ENCODE measurements around the gene YBEY. TPM values are rescaled to one million over a fixed set of nuclear protein-coding genes. Genes with fewer than 3 reads are reported as not detected.

The YBEY gene
- total and polyA plus RNA-seq, 2 donors (not counting 1 experiment from before 2014, with no cell fraction given), result 15.9 to 18.6 TPM

DNA sequence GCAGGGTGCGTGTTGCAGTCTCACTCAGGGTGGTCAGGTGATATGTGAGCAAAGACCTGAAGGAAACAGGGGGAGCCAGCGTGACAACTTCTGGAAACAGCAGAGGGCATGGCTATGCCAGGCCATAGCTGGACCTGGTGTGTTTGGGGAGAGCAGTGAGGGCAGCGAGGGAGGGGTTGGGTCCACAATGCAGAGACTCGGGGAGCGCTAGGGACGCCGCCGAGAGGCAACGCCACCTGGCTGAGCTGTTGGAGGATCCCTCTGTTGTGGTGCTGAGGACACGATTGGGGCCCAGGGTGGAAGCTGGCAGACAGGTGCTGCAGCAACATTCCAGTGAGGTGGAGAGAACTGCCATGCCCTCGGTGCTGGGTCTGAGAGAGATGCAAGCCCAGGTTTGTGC lies 31.0 kb upstream of the YBEY start:
- H3K4me3 ChIP-seq (replicated peaks in 1 of 4; ENCODE audit: control extremely low read depth in 1 of 4, insufficient read depth in 1 of 4, low read depth in 3 of 4, low read length in 4 of 4), result no peak overlapping the region
- no peaks in the 10 kb centered on the region for H3K27me3 ChIP-seq (ENCODE audit: control insufficient read depth, insufficient read depth, low read length)
- no peaks in the 10 kb centered on the region for H4K20me1 ChIP-seq (ENCODE audit: control insufficient read depth, extremely low read depth, insufficient read depth, low read length)
- peaks cover 37% of the 10 kb centered on the region for H3K36me3 ChIP-seq (ENCODE audit: control insufficient read depth, insufficient read depth, low read length)
- no peak overlapping the region for H2AFZ ChIP-seq (ENCODE audit: low read length)
- H3K9me3 ChIP-seq (ENCODE audit: control insufficient read depth, insufficient read depth, low read depth, low read length), result no peaks in the 10 kb centered on the region
- no peak overlapping the region for H3K9ac ChIP-seq (ENCODE audit: insufficient read depth, low read length)
- DNase-seq (ENCODE audit: low read depth in 2 of 2), result no peak
- H3K4me1 ChIP-seq (ENCODE audit: control insufficient read depth, extremely low read depth, insufficient read depth, low read length), result no peaks in the 10 kb centered on the region
- no peak overlapping the region for H3K4me2 ChIP-seq (ENCODE audit: extremely low read depth, insufficient read depth, low read length)
- no peak for TF ChIP-seq EZH2 (IDR thresholded peaks at IDR 0.05; ENCODE audit: low read length, missing control alignments)
- TF ChIP-seq, protein P1, sequence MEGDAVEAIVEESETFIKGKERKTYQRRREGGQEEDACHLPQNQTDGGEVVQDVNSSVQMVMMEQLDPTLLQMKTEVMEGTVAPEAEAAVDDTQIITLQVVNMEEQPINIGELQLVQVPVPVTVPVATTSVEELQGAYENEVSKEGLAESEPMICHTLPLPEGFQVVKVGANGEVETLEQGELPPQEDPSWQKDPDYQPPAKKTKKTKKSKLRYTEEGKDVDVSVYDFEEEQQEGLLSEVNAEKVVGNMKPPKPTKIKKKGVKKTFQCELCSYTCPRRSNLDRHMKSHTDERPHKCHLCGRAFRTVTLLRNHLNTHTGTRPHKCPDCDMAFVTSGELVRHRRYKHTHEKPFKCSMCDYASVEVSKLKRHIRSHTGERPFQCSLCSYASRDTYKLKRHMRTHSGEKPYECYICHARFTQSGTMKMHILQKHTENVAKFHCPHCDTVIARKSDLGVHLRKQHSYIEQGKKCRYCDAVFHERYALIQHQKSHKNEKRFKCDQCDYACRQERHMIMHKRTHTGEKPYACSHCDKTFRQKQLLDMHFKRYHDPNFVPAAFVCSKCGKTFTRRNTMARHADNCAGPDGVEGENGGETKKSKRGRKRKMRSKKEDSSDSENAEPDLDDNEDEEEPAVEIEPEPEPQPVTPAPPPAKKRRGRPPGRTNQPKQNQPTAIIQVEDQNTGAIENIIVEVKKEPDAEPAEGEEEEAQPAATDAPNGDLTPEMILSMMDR (conservative IDR thresholded peaks at IDR 0.05 in 1 of 2, IDR thresholded peaks at IDR 0.05 in 1 of 2; ENCODE audit: low read depth in 1 of 2, low read length in 2 of 2), result no peak
- H3K79me2 ChIP-seq (ENCODE audit: control insufficient read depth, insufficient read depth, low read length), result no peaks in the 10 kb centered on the region
- no peak overlapping the region for H3K27ac ChIP-seq (ENCODE audit: insufficient read depth, low read length)

DNA sequence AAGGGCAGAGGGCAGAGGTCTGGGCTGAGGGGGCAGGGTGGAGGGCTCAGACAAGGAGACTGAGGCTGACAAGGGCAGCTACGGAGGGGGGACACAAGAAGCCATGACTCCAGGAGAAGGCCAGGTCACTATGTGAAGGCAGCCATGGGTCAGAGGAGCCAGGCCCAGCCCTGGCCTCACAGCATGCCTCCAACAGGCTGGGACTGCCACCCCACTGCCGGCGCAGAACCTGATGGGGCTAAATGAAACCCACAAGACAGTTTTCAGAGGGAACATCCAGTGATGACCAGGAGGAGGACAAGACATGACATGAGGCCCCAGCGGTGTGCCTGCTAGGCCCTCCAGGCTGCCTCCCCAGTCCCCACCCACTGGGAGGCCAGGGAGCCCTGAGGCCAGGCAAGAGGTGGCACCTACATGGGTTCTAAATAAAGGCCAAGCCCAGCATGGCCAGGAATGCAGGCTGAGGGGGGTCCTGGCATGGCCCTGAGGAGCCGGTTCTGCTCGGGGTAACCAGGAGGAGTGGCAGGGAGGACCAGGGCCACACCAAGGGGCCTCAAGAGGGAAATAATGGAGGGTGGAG lies 30.3 kb upstream of the YBEY start:
- H3K4me1 ChIP-seq (ENCODE audit: control insufficient read depth, extremely low read depth, insufficient read depth, low read length), result no peaks in the 10 kb centered on the region
- no peak for TF ChIP-seq EZH2 (IDR thresholded peaks at IDR 0.05; ENCODE audit: low read length, missing control alignments)
- TF ChIP-seq, protein P1 (conservative IDR thresholded peaks at IDR 0.05 in 1 of 2, IDR thresholded peaks at IDR 0.05 in 1 of 2; ENCODE audit: low read depth in 1 of 2, low read length in 2 of 2), result no peak
- no peaks in the 10 kb centered on the region for H3K79me2 ChIP-seq (ENCODE audit: control insufficient read depth, insufficient read depth, low read length)
- H3K36me3 ChIP-seq (ENCODE audit: control insufficient read depth, insufficient read depth, low read length), result peaks cover 32% of the 10 kb centered on the region
- H3K27me3 ChIP-seq (ENCODE audit: control insufficient read depth, insufficient read depth, low read length), result no peaks in the 10 kb centered on the region
- DNase-seq (ENCODE audit: low read depth in 2 of 2), result no peak
- no peaks in the 10 kb centered on the region for H3K9me3 ChIP-seq (ENCODE audit: control insufficient read depth, insufficient read depth, low read depth, low read length)
- H3K4me2 ChIP-seq (ENCODE audit: extremely low read depth, insufficient read depth, low read length), result no peak overlapping the region
- no peaks in the 10 kb centered on the region for H4K20me1 ChIP-seq (ENCODE audit: control insufficient read depth, extremely low read depth, insufficient read depth, low read length)
- H3K4me3 ChIP-seq (replicated peaks in 1 of 4; ENCODE audit: control extremely low read depth in 1 of 4, insufficient read depth in 1 of 4, low read depth in 3 of 4, low read length in 4 of 4), result no peak overlapping the region
- no peak overlapping the region for H2AFZ ChIP-seq (ENCODE audit: low read length)
- no peak overlapping the region for H3K9ac ChIP-seq (ENCODE audit: insufficient read depth, low read length)
- H3K27ac ChIP-seq (ENCODE audit: insufficient read depth, low read length), result no peak overlapping the region

DNA sequence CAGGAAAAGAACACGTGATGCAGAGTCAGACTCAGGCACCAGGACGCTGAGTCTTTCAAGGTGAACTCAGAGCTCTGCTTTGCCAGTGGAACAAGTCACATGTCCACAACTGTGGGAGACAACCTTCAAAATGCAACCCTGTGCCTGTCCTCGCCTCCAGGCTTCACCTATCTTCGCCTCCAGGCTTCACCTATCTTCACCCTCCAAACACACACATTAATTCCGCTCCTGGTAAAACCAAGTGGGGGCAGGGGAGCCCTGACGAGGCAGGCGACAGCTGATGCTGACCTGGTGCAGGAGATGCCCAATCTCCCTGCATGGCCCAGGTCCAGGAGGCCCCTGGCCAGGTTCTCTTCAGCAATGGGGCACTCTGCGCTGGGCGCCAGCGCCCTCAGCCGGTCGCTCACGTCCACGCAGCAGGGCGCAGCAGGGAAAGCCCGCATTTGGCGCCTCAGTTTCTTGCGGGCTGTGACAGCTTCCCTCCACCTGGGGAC lies 29.6 kb upstream of the YBEY start:
- no peak overlapping the region for H3K27ac ChIP-seq (ENCODE audit: insufficient read depth, low read length)
- DNase-seq (ENCODE audit: low read depth in 2 of 2), result no peak
- peaks cover 33% of the 10 kb centered on the region for H3K36me3 ChIP-seq (ENCODE audit: control insufficient read depth, insufficient read depth, low read length)
- no peak overlapping the region for H2AFZ ChIP-seq (ENCODE audit: low read length)
- H3K4me2 ChIP-seq (ENCODE audit: extremely low read depth, insufficient read depth, low read length), result no peak overlapping the region
- TF ChIP-seq, protein P1 (conservative IDR thresholded peaks at IDR 0.05 in 1 of 2, IDR thresholded peaks at IDR 0.05 in 1 of 2; ENCODE audit: low read depth in 1 of 2, low read length in 2 of 2), result no peak
- no peak for TF ChIP-seq EZH2 (IDR thresholded peaks at IDR 0.05; ENCODE audit: low read length, missing control alignments)
- no peak overlapping the region for H3K9ac ChIP-seq (ENCODE audit: insufficient read depth, low read length)
- H3K79me2 ChIP-seq (ENCODE audit: control insufficient read depth, insufficient read depth, low read length), result no peaks in the 10 kb centered on the region
- H3K27me3 ChIP-seq (ENCODE audit: control insufficient read depth, insufficient read depth, low read length), result no peaks in the 10 kb centered on the region
- no peaks in the 10 kb centered on the region for H3K9me3 ChIP-seq (ENCODE audit: control insufficient read depth, insufficient read depth, low read depth, low read length)
- no peak overlapping the region for H3K4me3 ChIP-seq (replicated peaks in 1 of 4; ENCODE audit: control extremely low read depth in 1 of 4, insufficient read depth in 1 of 4, low read depth in 3 of 4, low read length in 4 of 4)
- no peaks in the 10 kb centered on the region for H3K4me1 ChIP-seq (ENCODE audit: control insufficient read depth, extremely low read depth, insufficient read depth, low read length)
- no peaks in the 10 kb centered on the region for H4K20me1 ChIP-seq (ENCODE audit: control insufficient read depth, extremely low read depth, insufficient read depth, low read length)
